Lung (tissue), 12 donors: Measurements from ENCODE around the gene CYP3A5. TPM values are rescaled to one million over a fixed set of nuclear protein-coding genes. Genes with fewer than 3 reads are reported as not detected.
A peak's percentile ranks its signal among the peaks of the same experiment; 100 is the strongest.
"Not testable (repeated sequence)": the region's sequence is repeated elsewhere in the genome, so short reads cannot be mapped to it uniquely, and the experiment has no call there.

ENCODE experiments used
- ATAC-seq: fragments of 200-7000 bp; cut with Tn5 transposase; one replicate; pipeline ENCODE4 v1.9.1; 2020; ENCODE audit warnings: moderate number of reproducible peaks; ENCODE audit not compliant: insufficient read depth, low FRiP score
- DNase-seq, 3 donors: peaks; one replicate each; pipeline ENCODE4 v3.0.0-alpha.2; 2013 to 2017
- H3K27ac ChIP-seq, 2 donors: one replicate each; pipeline ENCODE4 v1.5.1; 2013; ENCODE audit warnings: mild to moderate bottlenecking in 2 of 2, moderate library complexity in 2 of 2, control low read depth in 1 of 2, inconsistent platforms in 1 of 2, low read depth in 1 of 2, low read length in 1 of 2
- H3K27me3 ChIP-seq, 3 donors: one replicate each; pipeline ENCODE4 v1.5.1; 2013; ENCODE audit warnings: low read length in 2 of 3; ENCODE audit not compliant: control insufficient read depth in 3 of 3, insufficient read depth in 3 of 3
- H3K36me3 ChIP-seq, 4 donors: one replicate each; pipeline ENCODE4 v1.5.1; 2013; ENCODE audit warnings: low read length in 4 of 4, mild to moderate bottlenecking in 1 of 4, moderate library complexity in 1 of 4; ENCODE audit not compliant: control insufficient read depth in 4 of 4, insufficient read depth in 4 of 4
- H3K4me1 ChIP-seq, 5 donors: one replicate each; pipeline ENCODE4 v1.5.1; 2013; ENCODE audit warnings: low read length in 5 of 5, mild to moderate bottlenecking in 2 of 5, moderate library complexity in 1 of 5; ENCODE audit not compliant: control insufficient read depth in 5 of 5, insufficient read depth in 5 of 5
- H3K4me3 ChIP-seq: one replicate; pipeline ENCODE4 v1.5.1; 2013; ENCODE audit warnings: mild to moderate bottlenecking, control low read depth, moderate library complexity
- H3K9ac ChIP-seq, 2 donors: one replicate each; pipeline ENCODE4 v1.5.1; 2013; ENCODE audit warnings: low read length in 2 of 2, control low read depth in 1 of 2; ENCODE audit not compliant: insufficient read depth in 1 of 2
- H3K9me3 ChIP-seq, 4 donors: one replicate each; pipeline ENCODE4 v1.5.1; 2013; ENCODE audit warnings: low read length in 3 of 4, mild to moderate bottlenecking in 1 of 4, moderate library complexity in 1 of 4; ENCODE audit not compliant: control insufficient read depth in 4 of 4, insufficient read depth in 3 of 4
- WGBS, 2 donors: extraction: QIAGEN DNeasy Blood & Tissue Kit; methylation state at CpG; one replicate each; pipeline ENCODE4 v1.1.7; 2013; 5-methylcytosine and 5-hydroxymethylcytosine counted together
- polyA plus RNA-seq, 2 donors: library from polyadenylated mRNA; stranded (reverse); fragments of 200-250 nt; gene quantifications; one replicate each; pipeline ENCODE4 v1.2.1, GENCODE V29; 2013
- total RNA-seq, 2 donors: library from RNA; depleted of rRNA in 1 of 2; stranded (reverse); fragments of >200 nt in 1 of 2; gene quantifications; one replicate each; pipeline ENCODE4 v1.2.1, GENCODE V29; 2014 to 2021
- TF ChIP-seq, protein P1 (sequence below): IDR thresholded peaks from 2 replicates; pipeline ENCODE4 v1.5.1; 2012; ENCODE audit warnings: mild to moderate bottlenecking; ENCODE audit errors: control extremely low read depth, extremely low read depth
- donor health status: control.
- donor health status: control.
- donor health status: Bipolar disorder and iron deficiency.
- donor health status: healthy.
- donor health status: DM: yes; HTN: yes; CAD: no.

Gene CYP3A5
- total and polyA plus RNA-seq, 4 donors, result 2.2 to 26.3 (median 10.9) TPM

DNA sequence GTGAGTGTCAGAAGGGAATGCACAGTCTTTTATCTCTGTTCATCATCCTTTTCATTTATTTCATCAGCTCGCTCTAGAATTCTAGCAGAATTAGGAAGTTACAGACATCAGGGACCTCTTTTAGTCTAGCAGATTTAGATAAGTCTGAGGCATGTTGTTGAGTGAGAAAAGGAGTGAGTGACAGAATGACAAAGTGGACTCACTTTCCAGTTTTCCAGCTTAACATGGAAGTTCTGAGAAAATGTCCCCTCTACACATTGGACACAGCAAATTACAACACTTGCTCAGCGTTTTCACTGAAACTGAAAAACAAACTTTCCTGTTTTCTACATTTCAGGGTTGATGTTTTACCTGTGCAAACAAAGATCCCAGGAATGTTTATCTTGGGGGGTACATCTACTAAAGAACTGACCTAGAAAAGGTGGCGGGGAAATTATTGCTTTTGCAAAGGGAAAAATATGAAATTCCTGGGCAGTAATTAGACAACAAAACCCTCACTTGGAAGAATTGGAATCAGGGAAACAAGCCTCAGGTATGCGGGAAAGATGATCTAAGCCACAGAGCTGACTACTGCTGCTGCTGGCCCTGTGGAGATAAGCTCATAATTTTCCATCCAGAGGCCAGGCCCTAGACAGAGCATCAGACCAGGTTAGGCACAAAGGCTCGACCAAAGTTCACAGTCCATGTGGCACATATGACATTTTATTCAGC lies 14.6 kb upstream of the CYP3A5 start:
- DNase-seq (no peak), ATAC-seq (no peak)
- TF ChIP-seq, protein P1, sequence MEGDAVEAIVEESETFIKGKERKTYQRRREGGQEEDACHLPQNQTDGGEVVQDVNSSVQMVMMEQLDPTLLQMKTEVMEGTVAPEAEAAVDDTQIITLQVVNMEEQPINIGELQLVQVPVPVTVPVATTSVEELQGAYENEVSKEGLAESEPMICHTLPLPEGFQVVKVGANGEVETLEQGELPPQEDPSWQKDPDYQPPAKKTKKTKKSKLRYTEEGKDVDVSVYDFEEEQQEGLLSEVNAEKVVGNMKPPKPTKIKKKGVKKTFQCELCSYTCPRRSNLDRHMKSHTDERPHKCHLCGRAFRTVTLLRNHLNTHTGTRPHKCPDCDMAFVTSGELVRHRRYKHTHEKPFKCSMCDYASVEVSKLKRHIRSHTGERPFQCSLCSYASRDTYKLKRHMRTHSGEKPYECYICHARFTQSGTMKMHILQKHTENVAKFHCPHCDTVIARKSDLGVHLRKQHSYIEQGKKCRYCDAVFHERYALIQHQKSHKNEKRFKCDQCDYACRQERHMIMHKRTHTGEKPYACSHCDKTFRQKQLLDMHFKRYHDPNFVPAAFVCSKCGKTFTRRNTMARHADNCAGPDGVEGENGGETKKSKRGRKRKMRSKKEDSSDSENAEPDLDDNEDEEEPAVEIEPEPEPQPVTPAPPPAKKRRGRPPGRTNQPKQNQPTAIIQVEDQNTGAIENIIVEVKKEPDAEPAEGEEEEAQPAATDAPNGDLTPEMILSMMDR, result no peak
- Histone ChIP-seq H3K9me3 (no peaks in the 10 kb centered on the region), H3K27me3 (no peaks in the 10 kb centered on the region), H3K27ac (no peak overlapping the region), H3K4me3 (no peak overlapping the region), H3K36me3 (no peaks in the 10 kb centered on the region), H3K4me1 (peaks cover 0 to 9% (median 0%) of the 10 kb centered on the region in 5 donors), H3K9ac (no peak overlapping the region)
- WGBS, 2 donors, result 76 to 84% methylated on average over 5 of the region's 5 CpGs

- DNase-seq (peak; percentile 53 to 71 (median 64)), ATAC-seq (no peak)
- peak overlapping the region in 1 of 2 donors; percentile 8 for H3K9ac ChIP-seq
- no peaks in the 10 kb centered on the region for H3K27me3 ChIP-seq
- no peaks in the 10 kb centered on the region for H3K9me3 ChIP-seq
- H3K4me3 ChIP-seq, result no peak overlapping the region
- peak overlapping the region in 1 of 2 donors; percentile 30 for H3K27ac ChIP-seq
- H3K4me1 ChIP-seq, result peaks cover 0 to 9% (median 0%) of the 10 kb centered on the region in 5 donors
- no peaks in the 10 kb centered on the region for H3K36me3 ChIP-seq
- TF ChIP-seq, protein P1, result no peak
- 39 to 61% methylated on average over 9 of the region's 9 CpGs for WGBS, 2 donors
Measured at GRCh38 chr7:99693427-99694200, 13.8 kb upstream of the CYP3A5 start.

DNA sequence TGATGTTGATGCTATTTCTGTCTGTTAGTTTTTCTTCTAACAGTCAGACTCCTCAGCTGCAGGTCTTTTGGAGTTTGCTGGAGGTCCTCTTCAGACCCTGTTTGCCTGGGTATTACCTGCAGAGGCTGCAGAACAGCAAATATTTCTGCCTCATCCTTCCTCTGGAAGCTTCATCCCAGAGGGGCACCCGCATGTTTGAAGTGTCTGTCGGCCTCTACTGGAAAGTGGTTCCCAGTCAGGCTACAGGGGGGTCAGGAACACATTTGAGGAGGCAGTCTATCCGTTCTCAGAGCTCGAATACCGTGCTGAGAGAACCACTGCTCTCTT lies 13.3 kb upstream of the CYP3A5 start:
- no peaks in the 10 kb centered on the region for H3K9me3 ChIP-seq

GRCh38 chr7:99692563-99692962 lies 12.8 kb upstream of the CYP3A5 start:
- not testable (repeated sequence) for H3K4me3 ChIP-seq, H3K9me3 ChIP-seq, H3K9ac ChIP-seq, H3K27ac ChIP-seq, H3K4me1 ChIP-seq, DNase-seq, ATAC-seq, H3K27me3 ChIP-seq, H3K36me3 ChIP-seq
- 83 to 88% methylated on average over 6 of the region's 6 CpGs for WGBS, 2 donors

More for the DNA sequence above, 13.3 kb upstream of the CYP3A5 start:
- TF ChIP-seq, protein P1, result no peak
- 40 to 71% methylated on average over 5 of the region's 5 CpGs for WGBS, 2 donors
- Histone ChIP-seq H3K4me3 (no peak overlapping the region), H3K9ac (peak overlapping the region in 1 of 2 donors; percentile 8), H3K4me1 (peaks cover 0 to 9% (median 0%) of the 10 kb centered on the region in 5 donors), H3K27ac (no peak overlapping the region), H3K27me3 (no peaks in the 10 kb centered on the region), H3K36me3 (no peaks in the 10 kb centered on the region)
- ATAC-seq (no peak), DNase-seq (no peak)

GRCh38 chr7:99691658-99692057 lies 11.9 kb upstream of the CYP3A5 start:
- H3K4me1 ChIP-seq, H3K9ac ChIP-seq, H3K9me3 ChIP-seq, H3K4me3 ChIP-seq, ATAC-seq, H3K36me3 ChIP-seq, H3K27ac ChIP-seq, H3K27me3 ChIP-seq, DNase-seq: not testable (repeated sequence)
- WGBS, 2 donors, result 88 to 91% methylated on average over 1 of the region's 1 CpG

DNA sequence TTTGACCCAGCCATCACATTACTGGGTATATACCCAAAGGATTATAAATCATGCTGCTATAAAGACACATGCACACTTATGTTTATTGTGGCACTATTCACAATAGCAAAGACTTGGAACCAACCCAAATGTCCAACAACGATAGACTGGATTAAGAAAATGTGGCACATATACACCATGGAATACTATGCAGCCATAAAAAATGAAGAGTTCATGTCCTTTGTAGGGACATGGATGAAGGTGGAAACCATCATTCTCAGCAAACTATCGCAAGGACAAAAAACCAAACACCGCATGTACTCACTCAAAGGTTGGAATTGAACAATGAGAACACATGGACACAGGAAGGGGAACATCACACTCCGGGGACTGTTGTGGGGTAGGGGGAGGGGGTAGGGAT lies 11.1 kb upstream of the CYP3A5 start:
- not testable (repeated sequence) for H3K4me1 ChIP-seq, H3K36me3 ChIP-seq, H3K4me3 ChIP-seq, H3K9ac ChIP-seq, H3K27me3 ChIP-seq, H3K27ac ChIP-seq, ATAC-seq, H3K9me3 ChIP-seq, DNase-seq
- WGBS, 2 donors, result 95 to 100% methylated on average over 3 of the region's 4 CpGs
